Muscle of leg (tissue), 11 donors: ENCODE data around the gene PLEK. TPM values are rescaled to one million over a fixed set of nuclear protein-coding genes. Genes with fewer than 3 reads are reported as not detected.
A peak's percentile ranks its signal among the peaks of the same experiment; 100 is the strongest.
"Not testable (repeated sequence)": the region's sequence is repeated elsewhere in the genome, so short reads cannot be mapped to it uniquely, and the experiment has no call there.

Experiments
- DNase-seq: peaks from one replicate; pipeline ENCODE4 v3.0.0; 2013
- H3K27ac ChIP-seq: one replicate; pipeline ENCODE4 v1.5.1; 2013; ENCODE audit warnings: mild to moderate bottlenecking, low read length, control low read depth
- H3K27me3 ChIP-seq: one replicate; pipeline ENCODE4 v1.6.1; 2013; ENCODE audit warnings: low read length; ENCODE audit not compliant: control insufficient read depth, insufficient read depth
- H3K36me3 ChIP-seq: one replicate; pipeline ENCODE4 v1.6.1; 2013; ENCODE audit warnings: low read length; ENCODE audit not compliant: control insufficient read depth, insufficient read depth
- H3K4me1 ChIP-seq: one replicate; pipeline ENCODE4 v1.6.1; 2013; ENCODE audit warnings: low read length; ENCODE audit not compliant: control insufficient read depth, insufficient read depth
- H3K4me3 ChIP-seq: one replicate; pipeline ENCODE4 v1.5.1; 2013; ENCODE audit warnings: low read length, control low read depth
- H3K9me3 ChIP-seq: replicated peaks from 2 replicates; pipeline ENCODE4 v1.6.1; 2013; ENCODE audit warnings: low read depth, low read length; ENCODE audit not compliant: control insufficient read depth
- WGBS: methylation state at CpG from one replicate; pipeline ENCODE4 v1.1.5; 2013; ENCODE audit warnings: missing lambda C conversion rate; ENCODE audit not compliant: insufficient coverage; 5-methylcytosine and 5-hydroxymethylcytosine counted together
- polyA plus RNA-seq, 8 donors: library from polyadenylated mRNA; unstranded; fragments of 120-200 nt; gene quantifications; one replicate each; pipeline versions ENCODE4 v1.2.1 to v1.2.3, GENCODE V29; 2013; ENCODE audit warnings: inconsistent platforms in 1 of 8, low replicate concordance in 1 of 8; ENCODE audit not compliant: insufficient read length in 8 of 8, insufficient read depth in 1 of 8
- total RNA-seq: library from RNA; stranded (reverse); fragments of 120-200 nt; gene quantifications from one replicate; pipeline ENCODE4 v1.2.4, GENCODE V29; 2013

Gene PLEK
- total and polyA plus RNA-seq, 9 donors, result 4.4 to 7.6 (median 5.4) TPM

- 60% methylated on average over 1 of the region's 4 CpGs for WGBS
- H3K27ac ChIP-seq, H3K27me3 ChIP-seq, DNase-seq, H3K36me3 ChIP-seq, H3K4me1 ChIP-seq, H3K4me3 ChIP-seq, H3K9me3 ChIP-seq: not testable (repeated sequence)
Measured at GRCh38 chr2:68349091-68349490, 16.0 kb upstream of the PLEK start.

- no peaks in the 10 kb centered on the region for H3K27me3 ChIP-seq
- no peak for DNase-seq
- H3K36me3 ChIP-seq, result no peaks in the 10 kb centered on the region
Measured at GRCh38 chr2:68351997-68352396, 13.1 kb upstream of the PLEK start.

DNA sequence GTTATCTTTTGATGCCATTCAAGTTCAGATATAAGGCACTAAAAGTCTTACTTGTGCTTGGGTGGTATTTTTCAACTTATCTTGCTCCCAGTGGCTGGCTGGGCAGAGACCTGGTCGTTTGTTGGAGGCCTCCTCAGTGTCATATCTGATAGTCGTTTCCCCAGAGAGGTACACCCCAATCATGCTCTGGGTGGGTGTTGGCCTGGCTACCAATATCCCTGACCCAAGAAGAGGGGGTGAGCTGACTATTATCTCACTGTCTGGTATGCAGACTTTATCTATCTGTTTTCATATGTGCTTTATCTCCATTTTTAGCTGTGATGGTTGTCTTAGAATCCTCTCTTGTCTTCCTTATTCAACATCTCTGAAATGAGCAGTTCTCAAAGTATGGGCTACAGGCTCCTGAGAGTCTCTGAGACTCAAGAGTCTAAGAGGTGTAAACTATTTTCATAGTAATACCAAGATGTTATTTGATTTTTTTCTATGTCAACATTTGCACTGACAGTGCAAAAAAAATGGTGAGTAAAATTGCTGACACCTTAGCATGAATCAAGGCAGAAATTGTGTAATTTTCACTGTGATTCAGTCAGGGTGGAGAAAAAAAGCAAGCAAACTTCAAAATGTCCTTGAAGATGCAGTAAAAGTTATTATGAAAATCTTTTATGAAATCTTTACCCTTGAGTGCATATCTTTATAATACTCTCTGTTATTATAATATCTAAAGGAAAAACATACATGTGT, 12.3 kb upstream of the PLEK start:
- H3K36me3 ChIP-seq, result no peaks in the 10 kb centered on the region
- H3K27me3 ChIP-seq, result no peaks in the 10 kb centered on the region
- no peak overlapping the region for H3K4me3 ChIP-seq
- no peaks in the 10 kb centered on the region for H3K4me1 ChIP-seq
- H3K9me3 ChIP-seq, result no peaks in the 10 kb centered on the region
- WGBS, result 40% methylated on average over 2 of the region's 2 CpGs
- no peak for DNase-seq
- H3K27ac ChIP-seq, result no peak overlapping the region

More at GRCh38 chr2:68351997-68352396, 13.1 kb upstream of the PLEK start:
- Histone ChIP-seq H3K4me1 (no peaks in the 10 kb centered on the region), H3K27ac (no peak overlapping the region), H3K4me3 (no peak overlapping the region), H3K9me3 (no peaks in the 10 kb centered on the region)
- WGBS, result 93% methylated on average over 3 of the region's 6 CpGs

DNA sequence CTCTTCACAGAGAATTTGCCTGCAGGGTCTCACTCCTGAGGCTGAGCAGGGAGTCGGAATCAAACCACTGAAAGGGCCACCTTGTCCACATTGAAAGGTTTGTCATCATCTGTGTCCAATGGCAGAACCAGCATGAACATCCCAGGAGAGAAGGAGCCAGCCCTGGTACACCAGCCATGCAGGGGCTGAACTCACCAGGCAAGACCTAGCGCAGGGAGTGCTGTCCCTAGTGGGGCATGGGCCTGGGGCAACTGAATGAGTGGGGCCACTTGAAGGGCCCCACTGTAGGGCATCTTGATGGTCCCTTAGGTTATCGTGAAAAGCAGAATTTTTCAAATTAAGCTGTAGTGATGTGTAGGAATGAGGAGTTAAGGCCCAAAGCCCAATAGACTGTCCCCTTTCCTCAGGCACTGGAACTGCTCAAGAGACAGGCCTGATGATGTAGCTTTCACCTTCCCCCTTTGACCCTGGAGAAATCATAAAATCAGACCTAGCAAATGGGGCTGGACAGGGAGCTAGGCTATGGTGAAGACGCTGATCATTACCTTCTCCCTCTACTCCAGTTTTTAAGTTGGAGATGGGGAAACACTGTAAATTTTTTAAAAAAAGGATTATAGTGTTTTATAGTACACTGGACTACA, 8.4 kb upstream of the PLEK start:
- H3K4me1 ChIP-seq, result no peaks in the 10 kb centered on the region
- H3K9me3 ChIP-seq, result no peaks in the 10 kb centered on the region
- H3K4me3 ChIP-seq, result no peak overlapping the region
- WGBS, result 90% methylated on average over 2 of the region's 4 CpGs
- no peak overlapping the region for H3K27ac ChIP-seq
- H3K36me3 ChIP-seq, result no peaks in the 10 kb centered on the region
- no peaks in the 10 kb centered on the region for H3K27me3 ChIP-seq
- DNase-seq, result no peak

GRCh38 chr2:68357605-68358337, 7.3 kb upstream of the PLEK start:
- WGBS, result no CpG with 5 or more reads among the region's 6 CpGs
- no peaks in the 10 kb centered on the region for H3K36me3 ChIP-seq
- H3K9me3 ChIP-seq, result no peaks in the 10 kb centered on the region
- DNase-seq, result peak; percentile 41
- H3K27ac ChIP-seq, result no peak overlapping the region
- no peaks in the 10 kb centered on the region for H3K27me3 ChIP-seq
- H3K4me1 ChIP-seq, result no peaks in the 10 kb centered on the region
- no peak overlapping the region for H3K4me3 ChIP-seq

DNA sequence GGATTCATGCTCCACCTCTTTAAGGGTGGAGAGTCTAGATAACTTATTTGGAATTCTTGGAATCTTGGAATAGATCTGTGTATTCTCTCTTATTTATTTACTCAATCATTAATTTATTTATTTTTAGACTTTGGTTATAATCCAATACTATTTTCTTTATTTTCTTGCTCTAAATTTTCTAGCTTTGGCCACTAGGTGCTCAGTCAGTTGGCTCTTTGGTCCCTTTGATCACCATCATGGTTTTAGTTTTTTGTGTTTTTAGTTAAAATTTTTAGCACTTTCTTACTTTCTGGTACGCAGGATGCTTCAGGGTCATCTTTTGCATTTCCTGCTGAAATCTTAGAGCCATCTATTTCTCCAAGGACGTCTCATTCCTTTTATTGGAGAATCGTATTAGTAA, 5.2 kb upstream of the PLEK start:
- no peak for DNase-seq
- Histone ChIP-seq H3K4me1 (no peaks in the 10 kb centered on the region), H3K27me3 (no peaks in the 10 kb centered on the region), H3K9me3 (no peaks in the 10 kb centered on the region), H3K4me3 (no peak overlapping the region), H3K27ac (no peak overlapping the region), H3K36me3 (no peaks in the 10 kb centered on the region)
- WGBS, result no CpG with 5 or more reads among the region's 3 CpGs

DNA sequence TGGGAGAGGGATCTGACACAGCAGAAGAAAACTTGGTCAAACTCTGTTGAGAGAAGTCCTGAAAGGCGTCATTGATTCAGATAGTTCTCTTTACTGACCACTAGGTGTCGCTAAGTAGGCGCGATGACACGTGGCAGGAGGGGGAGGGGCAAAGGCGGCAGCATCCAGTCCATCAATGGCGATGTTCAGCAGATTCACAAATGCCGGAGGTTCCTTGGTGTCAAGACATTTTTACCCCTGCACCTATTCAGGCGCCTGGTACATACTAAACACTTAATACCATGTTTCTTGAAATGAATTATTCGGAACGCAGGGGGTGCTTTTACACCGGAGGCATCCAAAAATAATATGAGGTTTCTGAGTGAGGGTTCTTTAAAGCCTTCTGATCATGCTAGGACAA, 3.0 kb upstream of the PLEK start:
- H3K4me3 ChIP-seq, result no peak overlapping the region
- H3K27me3 ChIP-seq, result no peaks in the 10 kb centered on the region
- H3K9me3 ChIP-seq, result no peaks in the 10 kb centered on the region
- no peak overlapping the region for H3K27ac ChIP-seq
- peak; percentile 60 for DNase-seq
- H3K36me3 ChIP-seq, result no peaks in the 10 kb centered on the region
- 16% methylated on average over 4 of the region's 12 CpGs for WGBS
- no peaks in the 10 kb centered on the region for H3K4me1 ChIP-seq

GRCh38 chr2:68362749-68363148, 2.3 kb upstream of the PLEK start:
- no peaks in the 10 kb centered on the region for H3K9me3 ChIP-seq
- WGBS, result 85% methylated on average over 4 of the region's 7 CpGs
- no peak overlapping the region for H3K4me3 ChIP-seq
- no peaks in the 10 kb centered on the region for H3K36me3 ChIP-seq
- peak; percentile 31 for DNase-seq
- H3K27me3 ChIP-seq, result no peaks in the 10 kb centered on the region
- H3K27ac ChIP-seq, result no peak overlapping the region
- no peaks in the 10 kb centered on the region for H3K4me1 ChIP-seq

DNA sequence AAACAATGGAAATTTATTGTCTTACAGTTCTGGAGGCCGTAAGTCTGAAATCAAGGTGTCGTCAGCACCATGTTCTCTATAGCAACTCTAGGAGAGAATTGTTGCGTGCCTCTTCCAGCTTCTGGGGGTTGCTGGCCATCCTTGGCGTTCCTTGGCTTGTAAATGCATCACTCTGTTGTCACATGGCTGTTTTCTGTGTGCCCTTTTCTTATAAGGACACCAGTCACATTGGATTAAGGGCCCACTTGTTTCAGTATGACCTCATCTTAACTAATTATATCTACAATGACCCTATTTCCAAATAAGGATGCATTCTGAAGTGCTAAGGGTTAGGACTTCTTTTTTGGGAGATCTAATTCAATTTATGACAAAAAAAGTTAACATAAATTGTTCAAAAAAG, 1.4 kb upstream of the PLEK start:
- no peak for DNase-seq
- 95% methylated on average over 4 of the region's 4 CpGs for WGBS
- H3K27ac ChIP-seq, result no peak overlapping the region
- H3K4me1 ChIP-seq, result no peaks in the 10 kb centered on the region
- H3K4me3 ChIP-seq, result no peak overlapping the region
- no peaks in the 10 kb centered on the region for H3K27me3 ChIP-seq
- no peaks in the 10 kb centered on the region for H3K9me3 ChIP-seq
- H3K36me3 ChIP-seq, result no peaks in the 10 kb centered on the region

GRCh38 chr2:68366083-68366560, 1.0 kb downstream of the PLEK start:
- H3K27me3 ChIP-seq, result no peaks in the 10 kb centered on the region
- H3K4me3 ChIP-seq, result peak overlapping the region; percentile 23
- H3K9me3 ChIP-seq, result no peaks in the 10 kb centered on the region
- peak; percentile 29 for DNase-seq
- 75% methylated on average over 1 of the region's 4 CpGs for WGBS
- no peak overlapping the region for H3K27ac ChIP-seq
- H3K4me1 ChIP-seq, result no peaks in the 10 kb centered on the region
- no peaks in the 10 kb centered on the region for H3K36me3 ChIP-seq
